ENCODE measurements around the gene FANCM.
"Not testable (repeated sequence)": the region's sequence is repeated elsewhere in the genome, so short reads cannot be mapped to it uniquely, and the experiment has no call there.

Gene FANCM

GRCh38 chr14:45128963-45129629 lies 6.6 kb upstream of the FANCM start:
- no peak overlapping the region for H3K27ac ChIP-seq
- no peak for TF ChIP-seq ZFX (IDR thresholded peaks at IDR 0.05)
- TF ChIP-seq CTCF (conservative IDR thresholded peaks at IDR 0.05): no peak

- TF ChIP-seq ZFX (IDR thresholded peaks at IDR 0.05): no peak
- H3K27ac ChIP-seq: peak overlapping the region; percentile 90
These were observed 2.1 kb upstream of the FANCM start for GRCh38 chr14:45133683-45134050.

- H3K27ac ChIP-seq: peak within 1 kb of the TSS; percentile 90
- TF ChIP-seq ZFX (IDR thresholded peaks at IDR 0.05) (peak; percentile 96), CTCF (conservative IDR thresholded peaks at IDR 0.05) (peak; percentile 62)
These were observed 1.4 kb upstream of the FANCM start, which contains the start of gene FKBP3 for GRCh38 chr14:45134051-45134958. Gene FKBP3 (minus strand): TSS chr14:45134481. CDS start chr14:45134456, 25 bp downstream.

GRCh38 chr14:45135156-45135555 lies 574 bp upstream of the FANCM start:
- no peak overlapping the region for H3K27ac ChIP-seq

GRCh38 chr14:45136399-45136798 lies 669 bp downstream of the FANCM start:
- H3K27ac ChIP-seq: peak overlapping the region; percentile 76
- TF ChIP-seq CTCF (conservative IDR thresholded peaks at IDR 0.05) (no peak), ZFX (IDR thresholded peaks at IDR 0.05) (no peak)

More at GRCh38 chr14:45135156-45135555, 574 bp upstream of the FANCM start:
- TF ChIP-seq ZFX (IDR thresholded peaks at IDR 0.05) (no peak), CTCF (conservative IDR thresholded peaks at IDR 0.05) (no peak)

- TF ChIP-seq CTCF (conservative IDR thresholded peaks at IDR 0.05): no peak
- no peak for TF ChIP-seq ZFX (IDR thresholded peaks at IDR 0.05)
- no peak overlapping the region for H3K27ac ChIP-seq
These were observed 5.0 kb downstream of the FANCM start for GRCh38 chr14:45140661-45141187.

GRCh38 chr14:45142083-45142482 lies 6.4 kb downstream of the FANCM start:
- not testable (repeated sequence) for H3K27ac ChIP-seq

- TF ChIP-seq ZFX (IDR thresholded peaks at IDR 0.05) (no peak), CTCF (conservative IDR thresholded peaks at IDR 0.05) (no peak)
- no peak overlapping the region for H3K27ac ChIP-seq
These were observed 8.9 kb downstream of the FANCM start for GRCh38 chr14:45144658-45145057.

Measured in C4-2B (cell line).